Activated CD4-positive, alpha-beta T cell treated with anti-CD3 and anti-CD28 coated beads for 4 hours (primary cell): ENCODE results near the gene FGGY.
"Not testable (repeated sequence)": the region's sequence is repeated elsewhere in the genome, so short reads cannot be mapped to it uniquely, and the experiment has no call there.

Source experiments
- DNase-seq, 2 donors: peaks; one replicate each; pipeline ENCODE4 v3.0.0-alpha.2; 2020

FGGY gene

GRCh38 chr1:59690171-59690930, 393.5 kb downstream of the FGGY start:
- DNase-seq, result no peak

- DNase-seq, result no peak
These were observed 394.4 kb downstream of the FGGY start for GRCh38 chr1:59691261-59691660.

GRCh38 chr1:59692591-59692990, 395.7 kb downstream of the FGGY start:
- no peak for DNase-seq

- no peak for DNase-seq
These were observed 396.5 kb downstream of the FGGY start for GRCh38 chr1:59693406-59693805.

GRCh38 chr1:59695252-59695651, 398.4 kb downstream of the FGGY start:
- no peak for DNase-seq

- DNase-seq, result no peak
These were observed 399.7 kb downstream of the FGGY start for GRCh38 chr1:59696421-59697115.

- DNase-seq, result peak; percentile 5 to 8
These were observed 400.4 kb downstream of the FGGY start for GRCh38 chr1:59697150-59697800.

- DNase-seq, result no peak
These were observed 401.5 kb downstream of the FGGY start for GRCh38 chr1:59698386-59698785.

GRCh38 chr1:59699227-59699847, 402.4 kb downstream of the FGGY start:
- peak in 1 of 2 donors; percentile 19 for DNase-seq

- no peak for DNase-seq
These were observed 404.5 kb downstream of the FGGY start for GRCh38 chr1:59701376-59701775.

GRCh38 chr1:59703226-59703917, 406.5 kb downstream of the FGGY start:
- no peak for DNase-seq

GRCh38 chr1:59703918-59704378, 407.1 kb downstream of the FGGY start:
- DNase-seq, result no peak

- no peak for DNase-seq
These were observed 407.8 kb downstream of the FGGY start for GRCh38 chr1:59704716-59705115.

- DNase-seq, result no peak
These were observed 408.8 kb downstream of the FGGY start for GRCh38 chr1:59705466-59706302.

- DNase-seq, result no peak
These were observed 409.4 kb downstream of the FGGY start for GRCh38 chr1:59706303-59706599.

GRCh38 chr1:59707178-59707791, 410.4 kb downstream of the FGGY start:
- DNase-seq, result no peak

- no peak for DNase-seq
These were observed 412.4 kb downstream of the FGGY start for GRCh38 chr1:59709333-59709732.

GRCh38 chr1:59710920-59711319, 414.0 kb downstream of the FGGY start:
- not testable (repeated sequence) for DNase-seq

- DNase-seq, result no peak
These were observed 417.3 kb downstream of the FGGY start for GRCh38 chr1:59714219-59714618.

- no peak for DNase-seq
These were observed 418.1 kb downstream of the FGGY start for GRCh38 chr1:59714966-59715365.

- no peak for DNase-seq
These were observed 419.9 kb downstream of the FGGY start for GRCh38 chr1:59716832-59717231.
